ENCODE measurements around the gene FHIT. TPM values are rescaled to one million over a fixed set of nuclear protein-coding genes. Genes with fewer than 3 reads are reported as not detected.

Gene FHIT
- polyA plus RNA-seq, 12 donors, result 3.8 to 10.9 (median 5.4) TPM; not detected in 2

DNA sequence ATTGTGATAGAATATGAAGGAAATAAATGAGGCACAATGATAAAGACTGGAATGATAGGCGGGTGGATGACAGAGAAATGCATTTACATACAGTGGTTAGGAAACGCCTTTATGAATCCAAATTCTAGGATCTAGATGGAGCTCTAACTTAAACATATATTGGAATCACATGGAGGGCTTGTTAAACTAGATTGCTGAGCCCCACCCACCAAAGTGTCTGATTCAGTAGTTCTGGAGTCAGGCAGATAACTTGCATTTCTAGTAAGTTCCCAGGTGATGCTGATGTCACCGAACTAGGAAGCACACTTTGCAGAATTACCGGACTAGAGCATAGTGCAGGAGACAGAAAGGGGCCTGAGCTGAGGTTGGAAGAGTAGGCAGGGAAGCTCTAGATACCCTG is 837.2 kb downstream of the FHIT start:
- DNase-seq, result no peak

- DNase-seq, result no peak
Measured at GRCh38 chr3:60413551-60413950, 837.7 kb downstream of the FHIT start.

GRCh38 chr3:60403866-60404265 is 847.4 kb downstream of the FHIT start:
- DNase-seq, result no peak

- no peak for DNase-seq
Measured at GRCh38 chr3:60402931-60403330, 848.3 kb downstream of the FHIT start.

GRCh38 chr3:60399861-60400845 is 851.1 kb downstream of the FHIT start:
- DNase-seq, result no peak

GRCh38 chr3:60399292-60399691 is 852.0 kb downstream of the FHIT start:
- DNase-seq, result no peak

DNA sequence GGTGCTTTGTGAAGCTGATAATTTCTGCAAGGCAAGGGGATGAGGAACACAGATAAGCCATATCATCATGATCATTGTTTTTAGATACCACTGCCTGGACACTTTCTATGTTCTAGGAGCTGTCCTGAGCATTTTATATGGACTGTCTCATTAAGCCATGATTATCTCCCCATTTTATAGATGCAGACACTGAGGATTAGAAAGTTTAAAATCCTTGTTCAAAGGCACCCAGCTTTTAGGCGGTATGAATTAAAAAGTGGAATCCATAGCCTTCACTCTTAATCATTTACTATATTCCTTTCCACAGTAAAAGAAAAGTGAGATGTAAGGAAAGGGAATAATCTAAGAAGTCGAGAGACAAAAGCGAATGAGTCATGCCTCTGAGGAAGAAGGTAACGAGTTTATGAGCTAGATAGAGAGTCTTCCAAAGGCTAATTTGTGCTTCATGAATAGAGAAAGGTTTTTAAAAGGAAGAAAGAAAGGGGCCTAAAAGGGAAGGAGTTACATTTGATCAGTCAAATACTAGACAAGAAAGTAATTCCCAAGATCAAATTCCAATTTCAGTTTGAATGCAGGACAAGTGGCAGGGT is 856.0 kb downstream of the FHIT start:
- no peak for DNase-seq

DNA sequence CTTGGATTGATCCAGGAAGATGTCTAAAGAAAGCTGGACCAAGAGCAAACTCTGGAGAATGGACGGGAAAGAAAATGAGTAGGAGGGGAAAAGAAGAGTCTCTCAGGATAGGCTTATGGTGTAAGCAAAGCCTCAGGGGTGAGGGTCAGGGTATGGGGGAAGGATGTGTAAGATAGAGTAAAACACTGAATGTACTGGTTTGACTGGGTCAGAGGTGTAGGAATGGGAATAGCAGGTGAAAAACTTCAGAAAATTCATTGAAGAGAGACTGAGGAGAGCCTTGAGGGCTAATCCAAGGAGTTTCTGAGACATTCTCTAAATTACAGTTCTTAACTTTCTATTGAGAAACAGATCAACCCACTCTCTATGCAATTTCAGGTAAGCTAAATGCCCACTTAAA is 857.3 kb downstream of the FHIT start:
- DNase-seq, result no peak

GRCh38 chr3:60392501-60392900 is 858.8 kb downstream of the FHIT start:
- DNase-seq, result no peak

DNA sequence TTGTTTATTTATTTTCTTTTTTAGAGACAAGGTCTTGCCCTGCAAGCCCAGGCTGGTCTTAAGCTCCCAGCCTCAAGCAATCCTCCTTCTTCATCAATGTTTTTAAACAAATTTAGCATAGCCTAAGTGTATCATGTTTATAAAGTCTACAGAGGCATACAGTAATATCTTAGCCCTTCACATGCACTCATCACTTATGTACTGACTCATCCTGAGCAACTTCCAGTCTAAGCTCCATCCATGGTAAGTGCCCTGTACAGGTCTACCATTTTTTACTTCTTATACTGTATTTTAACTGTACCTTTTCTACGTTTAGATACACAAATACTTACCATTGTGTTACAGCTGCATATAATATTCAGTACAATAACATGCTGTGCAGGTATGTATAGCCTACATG is 860.0 kb downstream of the FHIT start:
- DNase-seq, result no peak

GRCh38 chr3:60388731-60389130 is 862.5 kb downstream of the FHIT start:
- no peak for DNase-seq

GRCh38 chr3:60386306-60386705 is 864.9 kb downstream of the FHIT start:
- DNase-seq, result no peak

DNA sequence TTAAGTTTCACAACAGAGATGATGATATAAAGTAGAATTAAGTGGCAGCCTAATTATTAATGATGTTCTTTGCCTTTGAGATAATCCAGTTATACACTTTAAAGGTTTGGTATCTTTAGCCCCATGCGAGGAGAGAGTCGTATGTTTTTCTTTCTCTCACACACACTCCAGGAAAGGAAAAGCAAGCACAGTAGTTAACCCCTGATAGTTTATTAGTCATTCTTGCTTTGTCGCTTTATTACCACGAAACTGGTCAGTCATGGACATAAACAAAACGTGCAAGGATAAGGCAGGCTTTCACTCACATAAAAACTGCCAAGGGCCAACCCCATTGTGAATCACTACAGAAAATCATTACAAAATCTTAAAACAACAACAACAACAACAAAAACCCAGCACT is 866.9 kb downstream of the FHIT start:
- no peak for DNase-seq

DNA sequence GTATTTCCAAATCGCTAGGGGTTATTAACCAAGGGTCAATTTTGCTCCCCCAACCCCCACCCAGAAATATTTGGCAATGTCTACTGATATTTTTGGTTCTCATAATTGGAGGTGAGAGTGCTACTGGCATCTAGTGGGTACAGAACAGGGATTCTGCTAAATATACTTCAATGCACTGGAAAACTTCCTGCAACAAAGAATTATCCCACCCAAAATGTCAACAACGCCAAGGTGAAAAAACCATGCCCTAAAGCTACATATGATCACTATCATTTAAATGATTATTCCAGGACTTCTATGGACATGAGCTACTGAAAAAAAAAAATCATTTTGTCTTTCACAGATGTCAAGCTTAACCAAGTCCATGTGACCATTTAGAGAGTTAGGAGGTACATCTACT is 867.9 kb downstream of the FHIT start:
- DNase-seq, result no peak

GRCh38 chr3:60366486-60366885 is 884.8 kb downstream of the FHIT start:
- no peak for DNase-seq

DNA sequence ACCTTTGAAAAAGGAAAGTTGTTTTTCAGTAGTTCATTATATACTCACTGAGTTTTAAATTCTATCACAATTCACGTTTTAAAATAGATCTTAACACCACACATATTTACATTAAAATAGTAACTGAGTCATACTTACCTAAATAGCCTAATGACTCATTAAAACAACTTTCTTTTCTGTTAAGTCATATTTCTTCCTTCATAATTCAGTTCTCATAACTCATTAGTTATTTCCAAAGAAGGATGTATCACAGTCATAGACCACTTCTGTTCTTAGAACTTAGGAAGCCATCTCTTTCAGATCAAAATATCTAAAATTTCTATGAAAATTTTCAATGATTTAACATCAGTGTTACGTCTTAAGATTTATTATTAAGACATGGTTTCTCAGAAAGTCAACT is 885.9 kb downstream of the FHIT start:
- no peak for DNase-seq

DNA sequence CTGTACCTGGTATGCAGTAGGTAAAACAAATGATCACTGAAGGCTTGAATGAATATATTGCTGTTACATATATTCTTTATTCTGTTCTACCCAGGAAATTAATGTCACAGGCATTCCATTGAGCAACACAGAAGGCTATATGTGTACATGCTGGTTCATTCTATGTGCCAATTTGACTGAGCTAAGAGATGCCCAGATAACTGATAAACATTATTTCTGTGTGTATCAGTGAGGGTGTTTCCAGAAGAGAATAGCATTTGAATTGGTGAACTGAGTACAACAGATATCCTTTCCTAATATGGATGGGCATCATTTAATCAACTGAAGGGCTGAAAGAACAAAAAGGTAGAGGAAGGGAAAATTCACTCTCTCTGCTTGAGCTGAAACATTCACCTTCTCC is 886.8 kb downstream of the FHIT start:
- no peak for DNase-seq

DNA sequence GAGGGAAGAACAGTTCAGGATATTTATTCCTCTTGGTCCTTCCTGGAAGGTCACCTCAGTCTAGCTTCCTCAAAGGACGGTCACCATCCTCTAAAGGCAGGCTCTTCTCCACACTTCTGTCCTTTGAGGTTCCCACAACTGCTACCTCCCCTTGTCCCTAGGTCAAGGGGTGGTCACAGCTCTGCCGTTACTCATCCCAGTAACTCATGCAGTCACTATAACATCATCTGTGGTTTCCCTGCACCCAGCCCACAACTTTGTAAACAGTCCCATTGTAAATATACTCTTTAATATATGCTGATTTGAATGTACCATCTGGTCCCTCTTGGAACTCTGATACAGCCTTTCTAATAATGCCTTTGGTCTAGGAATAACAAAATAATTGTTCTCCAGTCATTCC is 887.4 kb downstream of the FHIT start:
- DNase-seq, result no peak

DNA sequence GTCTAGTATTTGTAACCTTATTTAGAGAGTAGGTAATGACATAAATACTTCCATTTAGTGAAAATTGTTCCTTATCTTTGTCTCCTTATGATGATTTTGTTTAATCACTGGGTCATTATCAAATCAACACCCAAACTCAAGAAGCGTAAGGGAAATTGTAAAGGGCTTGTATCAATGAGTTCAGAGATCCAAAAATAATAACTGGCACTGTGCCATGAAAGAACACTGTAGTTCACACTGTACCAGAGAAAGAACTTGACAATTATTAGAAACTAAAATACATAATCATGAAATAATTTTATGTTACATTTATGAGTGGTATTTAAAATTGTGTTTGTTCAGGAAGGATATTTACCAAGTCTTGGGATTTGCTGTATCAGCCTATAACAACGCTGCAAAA is 895.4 kb downstream of the FHIT start:
- no peak for DNase-seq

GRCh38 chr3:60351481-60351880 is 899.8 kb downstream of the FHIT start:
- DNase-seq, result no peak

- DNase-seq, result no peak
Measured at GRCh38 chr3:60344340-60344739, 906.9 kb downstream of the FHIT start.

GRCh38 chr3:60343831-60344230 is 907.4 kb downstream of the FHIT start:
- no peak for DNase-seq

- DNase-seq, result no peak
Measured at GRCh38 chr3:60339304-60339703, 911.9 kb downstream of the FHIT start.

All from muscle of arm (tissue), 12 donors.